ENCODE measurements around the gene MORN1. TPM values are rescaled to one million over a fixed set of nuclear protein-coding genes. Genes with fewer than 3 reads are reported as not detected.

Gene MORN1
- total RNA-seq, 1 donor from 2014 or later, result 7.1 TPM

DNA sequence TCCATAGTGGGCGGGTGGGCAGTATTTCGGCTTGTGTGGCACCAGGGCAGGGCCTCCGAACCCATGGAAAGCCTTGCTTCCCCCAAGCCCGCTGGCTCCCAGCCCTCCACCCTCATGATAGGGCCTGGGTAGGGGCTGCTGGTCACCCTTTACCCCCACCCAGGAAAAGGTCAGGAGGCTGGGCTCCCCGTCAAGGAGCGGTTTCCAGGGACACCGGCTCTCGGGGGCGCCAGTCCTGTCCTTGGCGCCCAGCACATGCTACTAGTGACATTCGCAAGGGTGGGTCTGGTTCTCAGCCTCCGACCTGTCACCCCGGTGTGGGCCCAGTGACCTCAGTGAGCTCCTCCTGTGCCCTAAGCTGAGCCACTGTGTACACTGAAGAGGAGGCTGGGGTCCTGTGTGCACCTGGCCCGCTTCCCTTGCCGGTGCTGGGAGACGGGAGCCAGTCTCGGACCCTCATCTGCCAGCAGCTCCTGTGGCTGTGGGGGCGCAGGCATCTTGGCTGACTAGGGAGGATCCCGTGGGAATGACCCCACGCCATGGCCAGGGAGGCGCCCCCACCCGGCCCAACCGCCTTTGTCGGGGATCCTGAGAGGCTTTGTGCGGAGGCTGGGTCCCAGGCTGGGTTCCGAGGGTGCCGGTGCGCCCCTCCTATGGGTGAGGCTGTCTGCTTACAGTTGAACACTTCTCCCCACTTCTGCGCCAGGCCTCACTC, 108.6 kb downstream of the MORN1 start:
- no peak for DNase-seq (ENCODE audit: extremely low read depth, low read depth, low spot score)

DNA sequence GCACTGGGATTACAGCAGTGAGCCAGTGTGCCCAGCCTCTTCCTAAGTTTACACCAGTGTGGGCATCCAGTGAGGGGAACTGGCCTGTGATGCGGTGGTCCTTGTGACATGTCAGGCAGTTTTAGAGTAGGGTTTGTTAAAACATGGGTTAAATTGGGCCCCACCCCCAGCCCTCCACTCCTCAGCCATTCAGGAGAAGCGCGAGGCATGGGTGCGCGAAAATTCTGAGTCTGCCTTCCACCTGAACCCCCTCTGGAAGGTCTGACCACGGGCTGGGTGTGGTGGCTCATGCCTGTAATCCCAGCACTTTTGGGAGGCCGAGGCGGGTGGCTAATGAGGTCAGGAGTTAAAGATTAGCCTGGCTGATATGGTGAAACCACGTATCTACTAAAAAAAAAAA, 111.5 kb downstream of the MORN1 start:
- no peak for DNase-seq (ENCODE audit: extremely low read depth, low read depth, low spot score)

DNA sequence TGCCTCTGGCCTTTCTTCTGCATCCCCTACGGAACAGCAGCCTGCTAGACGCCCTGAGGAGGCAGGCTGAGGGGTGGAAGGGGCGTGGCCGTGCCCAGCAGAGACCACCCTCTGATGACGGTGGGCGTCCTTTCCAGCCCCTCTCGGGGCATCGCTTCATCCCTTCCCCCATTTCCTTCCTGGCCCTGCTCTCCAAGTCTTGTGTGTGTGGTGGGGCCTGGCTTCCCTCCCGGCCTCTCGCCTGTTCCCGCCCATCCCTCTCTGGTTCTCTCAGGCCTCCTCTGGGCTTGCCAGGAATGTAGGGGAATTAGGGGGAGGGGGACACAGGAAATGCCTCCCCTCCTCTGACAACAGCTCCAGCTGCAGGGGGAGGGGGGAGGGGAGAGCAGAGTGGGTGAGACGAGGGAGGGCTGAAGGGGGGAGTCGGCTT, 112.1 kb downstream of the MORN1 start:
- peak; percentile 76 for DNase-seq (ENCODE audit: extremely low read depth, low read depth, low spot score)

DNA sequence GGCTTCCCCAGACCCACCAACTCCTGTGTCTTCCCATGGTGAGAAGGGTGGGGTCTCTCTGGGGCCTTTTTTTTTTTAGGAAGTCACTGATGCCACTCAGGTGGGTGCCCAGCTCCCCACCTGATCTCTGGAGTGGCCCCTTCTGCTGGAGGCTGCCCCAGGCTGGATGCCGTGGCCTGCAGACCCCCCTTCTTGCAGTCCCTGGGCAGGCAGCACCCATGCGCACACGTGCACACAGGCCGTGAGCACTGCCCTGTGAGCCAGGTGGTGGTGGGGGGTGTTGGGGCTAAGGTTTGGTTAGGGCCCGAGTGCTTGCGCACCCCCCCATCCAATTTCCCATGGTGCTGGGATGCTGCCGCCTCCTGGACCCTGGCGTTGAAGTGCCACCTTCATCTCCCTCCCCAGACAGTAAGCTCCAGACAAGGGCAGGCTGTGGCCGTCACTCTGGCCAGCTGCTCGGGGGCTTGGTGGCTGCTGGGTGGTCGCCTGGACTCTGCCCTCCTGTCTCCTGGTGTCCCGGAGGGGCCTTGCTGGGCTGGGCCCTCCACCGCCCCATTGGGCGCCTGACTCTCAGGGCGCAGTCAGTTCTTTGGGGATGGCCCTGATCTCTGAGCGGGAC, 112.7 kb downstream of the MORN1 start:
- no peak for DNase-seq (ENCODE audit: extremely low read depth, low read depth, low spot score)

DNA sequence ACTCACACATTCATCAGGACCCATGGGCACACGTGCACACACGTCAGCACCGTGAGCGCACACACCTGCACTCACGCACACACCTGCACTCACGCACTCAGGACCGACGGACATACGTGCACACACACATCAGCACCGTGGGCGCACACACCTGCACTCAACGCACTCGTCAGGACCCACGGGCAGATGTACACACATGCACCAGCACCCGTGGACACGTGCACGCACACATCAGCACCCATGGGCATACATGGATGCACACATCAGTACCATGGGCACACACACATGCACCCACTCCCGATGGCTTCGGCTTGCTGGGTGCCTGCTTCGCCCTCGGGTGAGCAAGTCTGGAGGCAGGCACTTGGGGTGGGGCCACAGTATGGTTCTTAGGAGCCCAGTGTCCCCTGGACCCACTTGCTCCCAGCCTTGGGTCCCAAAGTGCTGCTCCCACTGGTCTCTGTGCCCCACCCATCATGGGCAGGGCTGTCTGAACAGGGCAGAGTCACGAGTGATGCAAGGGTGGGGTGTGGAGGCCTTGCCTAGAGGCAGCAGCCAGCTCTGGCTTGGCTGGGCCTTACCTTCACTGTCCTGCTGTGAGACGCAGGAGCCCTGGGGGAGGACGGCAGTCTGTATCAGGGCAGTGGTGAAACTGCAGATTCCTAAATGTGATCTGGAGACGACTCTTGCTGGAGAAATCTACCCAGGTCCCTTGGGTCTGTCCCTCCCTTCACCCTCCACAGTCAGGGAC, 113.4 kb downstream of the MORN1 start:
- DNase-seq (ENCODE audit: extremely low read depth, low read depth, low spot score), result no peak

DNA sequence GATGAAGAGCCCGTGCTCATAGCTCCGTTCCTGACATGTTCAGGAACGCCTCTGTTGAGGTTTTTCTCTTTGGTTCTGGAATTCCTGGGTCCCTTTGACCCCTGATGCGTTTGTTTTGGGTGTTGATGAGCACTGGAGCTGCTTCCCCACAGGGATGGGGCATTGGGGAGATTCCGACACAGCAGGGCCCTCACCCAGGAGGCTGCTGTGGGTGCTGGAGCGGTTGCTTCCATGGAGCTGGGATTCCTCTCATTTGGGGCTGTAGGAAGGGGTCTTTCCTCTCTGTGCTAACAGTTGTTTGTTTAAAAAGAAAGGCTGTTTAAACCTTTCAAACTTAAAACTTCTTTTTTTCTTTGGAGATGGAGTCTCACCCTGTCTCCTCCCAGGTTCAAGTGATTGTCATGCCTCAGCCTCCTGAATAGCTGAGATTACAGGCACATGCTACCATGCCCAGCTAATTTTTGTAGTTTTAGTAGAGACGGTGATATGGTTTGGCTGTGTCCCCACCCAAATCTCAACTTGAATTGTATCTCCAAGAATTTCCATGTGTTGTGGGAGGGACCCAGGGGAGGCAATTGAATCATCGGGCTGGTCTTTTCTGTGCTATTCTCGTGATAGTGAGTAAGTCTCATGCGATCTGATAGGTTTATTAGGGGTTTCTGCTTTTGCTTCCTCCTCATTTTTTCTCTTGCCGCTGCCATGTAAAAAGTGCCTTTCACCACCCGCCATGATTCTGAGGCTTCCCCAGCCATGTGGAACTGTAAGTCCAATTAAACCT, 114.4 kb downstream of the MORN1 start:
- DNase-seq (ENCODE audit: extremely low read depth, low read depth, low spot score), result no peak

DNA sequence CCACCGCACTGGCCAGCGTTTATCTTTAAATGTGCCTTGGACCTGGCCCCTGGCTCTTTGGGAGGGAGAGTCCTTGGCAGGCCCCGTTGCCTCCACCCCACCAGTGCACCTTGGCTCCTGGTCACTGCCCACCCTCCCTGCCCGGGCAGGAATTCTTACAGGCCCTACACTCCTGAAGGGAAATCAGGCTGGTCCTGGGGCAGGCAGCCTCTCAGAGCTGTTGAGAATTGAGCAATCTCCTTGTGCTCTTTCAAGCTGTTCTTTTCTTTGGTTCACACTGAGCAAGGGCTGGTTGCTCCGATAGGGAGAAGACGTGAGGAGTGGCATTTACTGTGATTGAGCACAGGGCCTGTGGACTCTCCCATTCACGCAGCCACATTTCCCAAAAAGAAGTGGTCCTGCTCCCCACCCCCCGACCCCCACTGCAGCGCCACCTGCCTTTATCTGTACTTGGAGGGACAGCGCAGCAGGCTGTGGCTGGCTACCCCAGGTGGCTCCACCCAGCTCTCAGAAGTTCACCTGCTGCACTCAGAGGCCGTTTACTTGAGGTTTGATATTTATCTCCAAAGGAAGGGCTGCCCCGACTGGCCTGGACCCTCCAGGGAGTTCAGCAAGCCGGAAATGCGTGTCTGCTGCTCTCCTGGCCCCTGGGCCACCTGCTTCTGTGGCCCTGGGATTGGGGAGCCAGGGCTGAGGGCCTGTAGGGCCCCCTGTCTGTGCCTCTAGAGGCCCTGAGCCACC, 115.4 kb downstream of the MORN1 start:
- no peak for DNase-seq (ENCODE audit: extremely low read depth, low read depth, low spot score)

DNA sequence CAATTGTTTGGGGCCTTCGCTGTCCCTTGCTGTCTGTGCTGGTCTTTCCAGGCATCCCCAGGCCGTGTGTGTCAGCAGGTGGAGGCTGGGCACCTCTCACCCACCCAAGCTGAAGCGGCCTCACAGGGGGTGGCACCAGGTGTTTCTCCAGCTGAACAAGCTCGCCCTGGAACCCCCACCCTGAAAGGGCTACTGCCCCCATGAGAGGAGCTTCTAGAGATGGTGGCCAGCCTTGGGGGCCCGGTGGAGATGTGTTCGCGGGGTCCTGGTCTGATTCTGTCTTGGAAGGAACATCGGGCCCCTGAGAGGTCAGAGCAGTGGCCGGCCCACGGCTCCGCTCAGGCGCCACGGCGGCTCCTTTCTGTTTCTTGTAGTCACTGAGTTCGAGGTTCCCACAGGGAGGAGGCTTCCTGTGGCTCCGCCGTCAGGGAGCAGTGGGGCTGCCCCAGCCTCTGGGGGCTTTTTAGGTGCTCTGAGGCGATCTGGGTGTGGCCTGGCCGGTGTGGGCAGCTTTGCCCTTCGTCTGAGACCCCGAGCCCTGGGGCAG, 116.4 kb downstream of the MORN1 start:
- DNase-seq (ENCODE audit: extremely low read depth, low read depth, low spot score), result no peak

DNA sequence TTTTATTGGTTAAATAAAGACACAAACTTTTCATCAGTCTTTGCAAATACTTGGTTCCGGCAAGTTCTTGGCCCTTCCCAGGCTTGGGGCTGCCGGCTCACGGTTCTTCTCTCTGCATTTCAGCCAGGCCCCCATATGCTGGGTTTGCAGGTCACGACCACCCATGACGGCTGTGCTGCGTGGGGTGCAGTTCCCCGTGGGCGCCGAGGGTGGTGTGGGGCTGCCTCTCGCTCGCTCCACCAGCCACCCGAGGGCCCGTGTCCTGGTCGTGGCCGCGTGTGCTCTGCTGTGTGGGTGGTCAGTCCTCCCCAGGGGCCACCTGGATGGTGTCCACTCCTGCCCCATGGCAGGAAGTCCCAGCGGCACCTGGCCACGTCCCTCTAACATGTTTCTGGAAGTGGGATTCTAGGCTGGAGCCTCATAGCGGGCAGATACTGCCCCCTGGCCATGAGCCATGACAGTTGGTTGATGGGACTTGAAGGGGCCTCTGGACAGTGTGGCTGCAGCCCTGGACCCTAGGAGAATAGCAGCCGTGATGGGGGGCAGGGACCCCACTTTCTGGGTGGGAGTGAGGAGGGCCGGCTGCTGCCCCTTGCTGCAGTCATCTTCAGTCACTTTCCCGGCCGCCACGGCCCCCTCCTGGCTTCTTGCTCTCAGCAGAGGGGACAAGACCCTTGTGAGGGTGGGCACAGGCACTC, 117.0 kb downstream of the MORN1 start:
- DNase-seq (ENCODE audit: extremely low read depth, low read depth, low spot score), result no peak

DNA sequence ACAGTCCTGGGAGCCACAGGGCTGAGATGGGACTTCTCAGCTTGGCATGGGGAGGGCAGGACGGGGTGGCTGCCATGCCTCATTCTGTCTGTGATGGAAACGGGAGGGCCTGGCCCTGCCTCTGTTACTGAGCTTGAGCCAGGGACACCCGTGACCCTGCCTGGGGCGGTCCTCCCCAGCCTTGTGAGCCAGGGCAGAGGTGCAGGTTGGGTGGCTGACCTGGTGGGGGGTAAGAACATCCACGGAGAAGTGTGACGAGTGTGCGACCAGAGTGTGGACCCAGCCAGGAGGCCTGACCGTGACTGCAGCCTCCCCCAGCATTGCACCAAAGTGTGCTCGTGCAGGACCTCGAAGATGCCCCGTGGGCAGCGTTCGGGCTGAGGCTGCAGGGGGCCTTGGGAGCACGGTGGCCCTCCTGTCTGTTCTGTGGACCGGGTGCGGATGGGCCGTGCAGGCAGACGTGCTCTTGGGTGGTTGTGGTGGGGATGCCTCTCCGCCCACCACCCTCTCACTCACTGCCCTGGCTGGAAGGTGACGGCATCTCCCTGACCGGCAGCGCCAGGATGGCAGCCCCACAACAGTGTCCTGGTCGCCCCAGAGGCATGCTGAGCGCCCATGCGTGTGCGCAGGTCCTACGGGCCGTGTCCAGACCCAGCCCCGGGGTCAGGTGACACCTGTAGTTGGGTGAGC, 117.8 kb downstream of the MORN1 start:
- no peak for DNase-seq (ENCODE audit: extremely low read depth, low read depth, low spot score)

DNA sequence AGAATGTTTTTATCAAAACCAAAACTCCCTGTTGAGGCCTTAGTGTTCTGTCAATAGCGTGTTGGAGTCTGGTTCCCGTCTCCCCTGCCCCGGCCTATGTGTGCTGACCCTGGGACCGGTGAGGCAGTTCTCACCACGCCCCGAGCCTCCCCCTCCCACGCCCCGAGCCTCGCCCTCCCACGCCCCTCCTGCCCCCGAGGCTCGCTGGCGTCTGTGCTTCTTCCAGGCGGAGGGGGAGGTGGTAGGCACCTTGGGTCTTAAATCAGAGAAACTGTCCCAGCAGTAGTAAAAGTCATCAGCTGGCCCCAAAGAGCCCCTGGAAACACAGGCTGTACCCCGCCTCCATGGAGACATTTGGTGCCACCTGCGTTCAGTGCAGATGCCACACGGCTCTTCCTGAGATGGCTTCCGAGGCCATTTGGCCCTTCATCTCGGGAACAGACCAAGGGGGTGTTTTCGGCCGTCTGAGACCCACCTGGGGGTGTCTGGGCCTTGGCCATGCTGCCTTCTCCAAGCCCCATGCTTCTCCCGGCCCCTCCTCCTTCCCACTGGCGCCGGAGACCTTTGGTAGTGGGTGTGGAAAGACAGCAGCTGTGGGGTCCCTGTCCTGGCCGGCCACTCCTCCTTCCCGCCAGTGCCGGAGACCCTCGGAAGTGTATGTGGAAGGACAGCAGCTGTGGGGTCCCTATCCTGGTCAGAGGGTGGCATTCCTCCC, 118.5 kb downstream of the MORN1 start:
- no peak for DNase-seq (ENCODE audit: extremely low read depth, low read depth, low spot score)

DNA sequence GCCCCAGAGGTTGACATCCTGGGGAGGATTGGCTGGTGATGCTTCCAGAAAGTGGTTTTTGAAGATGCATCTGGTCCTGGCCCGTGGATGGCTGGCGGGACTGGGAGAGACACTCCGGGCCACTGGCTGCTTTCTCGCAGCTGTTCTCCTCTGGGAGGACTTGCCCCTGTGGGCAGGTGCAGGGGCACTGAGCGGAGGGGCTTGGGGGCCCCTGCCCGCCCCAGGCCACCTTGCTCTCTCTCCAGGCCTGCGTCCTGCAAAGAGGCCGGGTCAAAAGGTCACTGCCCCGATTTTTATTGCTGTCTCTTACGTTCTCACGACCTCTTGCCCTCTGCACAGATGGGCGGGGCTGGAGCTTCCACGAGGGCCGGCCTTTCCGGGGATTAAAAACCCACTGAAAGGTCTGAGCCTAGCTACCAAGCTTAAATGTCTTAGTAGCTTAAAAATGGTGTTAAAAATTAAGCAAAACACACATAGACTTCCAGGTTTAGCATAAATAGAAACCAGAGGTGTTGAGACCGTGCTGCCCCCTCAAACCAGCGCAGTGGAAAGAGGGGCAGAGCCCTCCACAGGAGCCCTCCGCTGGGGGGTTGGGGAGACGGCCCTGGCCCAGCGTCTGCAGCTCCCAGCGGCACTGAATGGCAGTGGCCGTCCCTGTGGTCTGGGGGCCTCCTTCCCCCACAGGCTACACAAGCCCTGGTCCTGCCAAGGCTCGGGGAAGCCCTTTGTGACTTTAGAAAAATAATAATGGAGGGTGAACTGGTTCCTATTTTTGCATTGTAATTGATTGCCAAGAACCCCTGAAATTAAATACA, 119.3 kb downstream of the MORN1 start:
- no peak for DNase-seq (ENCODE audit: extremely low read depth, low read depth, low spot score)

Other genes with a start within 250 kb of the MORN1 start
- gene FAAP20, start 196.8 kb downstream of the MORN1 start, total RNA-seq, result 34.9 and 56.9 TPM in 2 replicates
- 50.6 and 84.2 TPM in 2 replicates for gene SKI, start 163.2 kb downstream of the MORN1 start, total RNA-seq
- gene RER1, start 287 bp upstream of the MORN1 start, total RNA-seq, result 103 and 119 TPM in 2 replicates
- 26.0 and 31.9 TPM in 2 replicates for gene PEX10, start 21.0 kb upstream of the MORN1 start, total RNA-seq
- 0.47 TPM in 1 of 2 replicates, not detected in the other for gene PLCH2, start 84.7 kb upstream of the MORN1 start, total RNA-seq
- gene PANK4, start 135.0 kb upstream of the MORN1 start, total RNA-seq, result 19.0 and 45.3 TPM in 2 replicates
- not detected in 2 replicates for gene HES5, start 138.7 kb upstream of the MORN1 start, total RNA-seq
- gene TNFRSF14, start 164.8 kb upstream of the MORN1 start, total RNA-seq, result 43.9 and 86.1 TPM in 2 replicates
- gene PRXL2B, start 195.2 kb upstream of the MORN1 start, total RNA-seq, result 44.7 and 47.3 TPM in 2 replicates
- gene MMEL1, start 241.5 kb upstream of the MORN1 start, total RNA-seq, result 0.15 and 0.93 TPM in 2 replicates

All from glomerular endothelial cell (primary cell).